Heart left ventricle (tissue), 13 donors: ENCODE data around the gene NFIA.

Experiments
- CTCF ChIP-seq, 12 donors: fragments of 200-600 bp; sonication (generic) in 4 of 12; IDR thresholded peaks; one replicate each; pipeline versions ENCODE4 v1.5.0 to v1.8.0; 2018 to 2022; ENCODE audit warnings: antibody characterized with exemption in 12 of 12, mild to moderate bottlenecking in 5 of 12
- POLR2A ChIP-seq, 2 donors: fragments of 450-650 bp; IDR thresholded peaks; one replicate each; pipeline ENCODE4 v1.6.1; 2017; ENCODE audit warnings: antibody characterized with exemption in 2 of 2, mild to moderate bottlenecking in 2 of 2, moderate library complexity in 2 of 2
- donor health status: ischemic (EF 13 %, LVEDD 7.1; RV severe dilation, severe dysfunction).
- donor health status: DM: no; HTN: yes; CAD: no.
- donor health status: DM: no; HTN: no; CAD: no.
- donor health status: ischemic (EF 25% LVEDD 6.9; RV normal size, moderate dysfunction).
- donor health status: ischemic (EF 25% LVEDD 5.7; RV mildly dilated, moderate dysfunction).
- donor health status: ischemic (EF 35%, LVEDD 5.7; RV mildly dilated, moderate dysfunction).
- donor health status: nonischemic (EF 11% LVEDD 7.7; RV severe dilation, severe dysfunction).
- donor health status: DM: yes; HTN: yes; CAD: no.
- donor health status: PGD.
- donor health status: ischemic (EF 29% LVEDD 5.4; RV normal size, mild dysfunction).
- donor health status: nonischemic (EF 23%, LVEDD 6.1; RV moderate dilation, normal function).

GRCh38 chr1:61182480-61182879 is 100.1 kb downstream of the NFIA start:
- TF ChIP-seq POLR2A (IDR thresholded peaks at IDR 0.05) = no peak
- no peak for TF ChIP-seq CTCF (IDR thresholded peaks at IDR 0.05)
